Epithelial cell of esophagus (primary cell): Measurements from ENCODE around the gene ESRP2.

ENCODE experiments used
- DNase-seq: peaks from one replicate; pipeline ENCODE4 v3.0.0; 2010; ENCODE audit warnings: low read depth
- H3K4me3 ChIP-seq: 2 replicates; pipeline ENCODE4 v1.5.1; 2011; ENCODE audit warnings: mild to moderate bottlenecking, low read length, control low read depth
- TF ChIP-seq, protein P1 (sequence below): IDR thresholded peaks from 2 replicates; pipeline ENCODE4 v1.5.1; 2011; ENCODE audit warnings: low read depth, mild to moderate bottlenecking, low read length, control low read depth, inconsistent platforms; ENCODE audit not compliant: insufficient read depth; ENCODE audit errors: missing control alignments

Gene ESRP2

DNA sequence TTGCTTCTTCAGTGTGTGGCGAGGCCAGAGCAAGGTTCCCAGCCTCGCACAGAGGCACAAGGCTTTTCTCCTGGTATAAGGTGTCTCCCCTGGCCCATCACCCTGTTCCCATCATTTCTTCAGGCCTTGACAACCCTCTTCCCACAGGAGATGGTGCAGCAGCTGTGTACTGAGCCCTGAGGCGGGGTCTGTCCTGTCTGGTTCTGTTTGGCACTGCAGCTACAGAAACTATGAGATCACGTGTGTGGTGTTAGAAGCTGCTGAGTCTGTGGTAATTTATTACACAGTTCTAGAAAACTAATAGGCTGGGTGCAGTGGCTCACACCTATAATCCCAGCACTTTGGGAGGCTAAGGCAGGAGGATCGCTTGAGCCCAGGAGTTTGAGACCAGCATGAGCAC, 16.5 kb upstream of the ESRP2 start:
- TF ChIP-seq, protein P1, sequence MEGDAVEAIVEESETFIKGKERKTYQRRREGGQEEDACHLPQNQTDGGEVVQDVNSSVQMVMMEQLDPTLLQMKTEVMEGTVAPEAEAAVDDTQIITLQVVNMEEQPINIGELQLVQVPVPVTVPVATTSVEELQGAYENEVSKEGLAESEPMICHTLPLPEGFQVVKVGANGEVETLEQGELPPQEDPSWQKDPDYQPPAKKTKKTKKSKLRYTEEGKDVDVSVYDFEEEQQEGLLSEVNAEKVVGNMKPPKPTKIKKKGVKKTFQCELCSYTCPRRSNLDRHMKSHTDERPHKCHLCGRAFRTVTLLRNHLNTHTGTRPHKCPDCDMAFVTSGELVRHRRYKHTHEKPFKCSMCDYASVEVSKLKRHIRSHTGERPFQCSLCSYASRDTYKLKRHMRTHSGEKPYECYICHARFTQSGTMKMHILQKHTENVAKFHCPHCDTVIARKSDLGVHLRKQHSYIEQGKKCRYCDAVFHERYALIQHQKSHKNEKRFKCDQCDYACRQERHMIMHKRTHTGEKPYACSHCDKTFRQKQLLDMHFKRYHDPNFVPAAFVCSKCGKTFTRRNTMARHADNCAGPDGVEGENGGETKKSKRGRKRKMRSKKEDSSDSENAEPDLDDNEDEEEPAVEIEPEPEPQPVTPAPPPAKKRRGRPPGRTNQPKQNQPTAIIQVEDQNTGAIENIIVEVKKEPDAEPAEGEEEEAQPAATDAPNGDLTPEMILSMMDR = no peak
- H3K4me3 ChIP-seq = no peak overlapping the region
- no peak for DNase-seq

DNA sequence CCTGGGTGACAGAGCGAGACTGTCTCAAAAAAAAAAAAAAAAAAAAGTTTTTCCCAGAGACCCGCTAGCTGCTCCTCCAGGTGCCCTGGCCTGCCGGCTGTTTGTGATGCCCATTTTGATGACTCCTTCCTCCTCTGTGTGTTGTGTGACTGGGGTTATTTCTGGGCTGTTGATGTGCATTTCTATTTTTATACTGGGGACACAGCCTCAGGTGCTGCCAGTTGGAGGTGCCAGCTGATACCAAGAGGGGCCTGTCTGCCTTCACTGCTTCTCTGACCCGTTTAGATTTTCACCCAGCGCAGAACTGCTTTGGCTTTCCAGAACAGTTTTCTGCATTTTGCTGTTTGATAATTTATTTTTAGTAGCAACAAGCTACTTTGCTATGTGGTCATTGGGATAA, 15.9 kb upstream of the ESRP2 start:
- TF ChIP-seq, protein P1 = no peak
- no peak for DNase-seq
- no peak overlapping the region for H3K4me3 ChIP-seq

DNA sequence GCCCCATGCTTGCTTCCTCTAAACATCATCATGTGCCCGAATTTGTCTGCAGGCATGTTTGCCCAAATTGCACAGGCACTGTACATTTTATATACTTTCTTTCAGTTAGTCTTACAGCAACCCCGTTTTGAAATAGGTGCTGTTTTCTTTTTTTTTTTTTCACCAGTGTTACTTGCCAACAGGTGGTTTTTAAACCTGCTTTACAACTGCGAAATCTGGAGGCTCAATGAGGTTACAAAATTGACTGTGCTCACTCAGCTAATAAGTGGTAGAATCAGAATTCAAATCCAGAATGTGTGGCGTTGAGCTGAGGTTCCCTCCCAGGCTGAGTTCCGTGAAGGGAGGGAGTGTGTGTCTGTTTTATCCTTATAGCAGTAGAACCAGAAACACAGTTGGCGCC, 15.0 kb upstream of the ESRP2 start:
- no peak for DNase-seq
- TF ChIP-seq, protein P1 = no peak
- no peak overlapping the region for H3K4me3 ChIP-seq

DNA sequence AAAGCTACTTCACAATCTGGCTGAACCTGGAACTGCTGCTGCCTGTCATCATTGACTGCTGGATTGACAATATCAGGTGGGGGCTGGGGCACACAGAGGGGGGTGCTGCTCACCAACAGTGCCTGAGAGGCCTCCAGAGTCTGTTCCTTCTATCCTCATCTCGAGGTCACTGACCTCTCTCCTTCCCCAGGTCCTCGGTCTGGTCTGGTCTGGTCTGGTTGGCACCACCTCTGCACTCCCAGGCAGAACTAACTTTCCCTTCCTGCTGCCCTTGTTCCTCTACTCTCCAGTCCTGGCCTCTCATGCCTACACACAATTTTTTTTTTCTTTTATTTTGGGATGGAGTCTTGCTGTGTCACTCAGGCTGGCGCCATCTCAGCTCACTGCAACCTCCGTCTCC, 13.4 kb upstream of the ESRP2 start:
- DNase-seq = no peak
- no peak overlapping the region for H3K4me3 ChIP-seq
- TF ChIP-seq, protein P1 = no peak

DNA sequence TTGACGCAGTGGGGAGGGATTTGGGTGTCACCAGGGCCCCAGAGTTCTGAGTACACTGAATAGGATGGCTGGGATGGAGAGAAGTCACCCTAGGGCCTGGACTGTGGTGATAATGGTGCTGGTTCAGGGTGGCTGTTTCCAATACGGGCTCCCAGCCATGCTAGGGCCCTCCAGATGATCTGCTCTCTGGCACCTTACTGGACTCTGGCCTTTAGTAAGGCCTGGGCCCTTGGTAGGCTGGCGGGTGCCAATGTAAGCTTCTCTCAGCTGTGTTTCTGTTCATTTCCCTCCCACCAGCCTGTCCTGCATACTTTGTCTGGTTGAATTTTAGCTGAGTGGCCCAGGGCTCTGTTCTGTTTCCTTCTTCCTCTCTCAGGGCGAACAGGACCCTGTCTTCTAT, 12.0 kb upstream of the ESRP2 start:
- H3K4me3 ChIP-seq = no peak overlapping the region
- TF ChIP-seq, protein P1 = no peak
- DNase-seq = no peak

DNA sequence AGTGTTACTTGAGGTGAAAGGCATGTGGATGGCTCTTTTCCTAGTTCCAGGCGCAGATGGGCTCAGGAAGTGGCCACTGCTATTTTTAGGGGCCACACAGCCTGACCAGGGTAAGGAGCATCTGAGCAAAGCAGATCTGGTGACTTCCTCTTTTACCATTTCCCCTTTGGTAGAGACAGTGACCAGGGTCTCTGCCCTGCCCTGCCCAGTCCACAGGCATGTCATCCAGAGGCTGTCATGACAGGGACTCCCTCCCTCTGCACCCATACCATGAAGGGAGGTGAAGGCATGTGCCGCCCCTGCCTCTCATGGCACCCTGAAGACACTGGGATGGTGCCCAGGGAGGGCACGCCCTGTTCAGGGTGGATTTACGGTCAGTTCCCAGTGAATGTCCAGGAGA, 11.5 kb upstream of the ESRP2 start:
- no peak for DNase-seq

DNA sequence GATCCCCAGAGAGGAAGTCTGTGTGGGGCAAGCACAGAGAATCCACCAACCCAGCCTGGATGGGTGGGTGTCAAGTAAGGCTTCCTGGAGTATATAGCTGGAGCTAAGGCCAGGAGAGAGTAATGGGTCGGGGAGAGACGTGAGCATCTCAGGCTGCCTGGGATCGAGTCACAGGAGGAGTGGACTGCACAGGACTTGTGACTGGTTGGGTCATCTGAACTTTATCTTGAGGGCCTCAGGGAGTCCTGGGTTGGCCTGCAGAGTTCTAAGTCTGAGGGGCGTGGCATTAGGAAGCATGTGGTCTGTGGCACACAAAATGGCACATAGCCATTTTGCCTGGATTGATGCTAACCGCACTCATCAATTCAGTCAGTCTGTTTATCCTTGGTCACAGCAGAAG, 10.7 kb upstream of the ESRP2 start:
- H3K4me3 ChIP-seq = no peak overlapping the region
- TF ChIP-seq, protein P1 = no peak
- no peak for DNase-seq

More for the DNA sequence above, 11.5 kb upstream of the ESRP2 start:
- H3K4me3 ChIP-seq = no peak overlapping the region
- TF ChIP-seq, protein P1 = no peak
